Stimulated activated CD4-positive, alpha-beta T cell treated with anti-CD3 and anti-CD28 coated beads, Interleukin-4, amount 100 ng/mL, for 48 hours (primary cell): Measurements from ENCODE around the gene LRRC41.
"Not testable (repeated sequence)": the region's sequence is repeated elsewhere in the genome, so short reads cannot be mapped to it uniquely, and the experiment has no call there.

ENCODE experiments used
- DNase-seq, 2 donors: peaks; one replicate each; pipeline ENCODE4 v3.0.0-alpha.2; 2020; ENCODE audit warnings: low read depth in 2 of 2

Gene LRRC41

GRCh38 chr1:46285730-46286477, 17.5 kb downstream of the LRRC41 start:
- peak; percentile 11 to 20 for DNase-seq

GRCh38 chr1:46284597-46285564, 18.5 kb downstream of the LRRC41 start:
- DNase-seq: no peak

GRCh38 chr1:46284058-46284457, 19.4 kb downstream of the LRRC41 start:
- DNase-seq: no peak

- no peak for DNase-seq
Measured at GRCh38 chr1:46281021-46281420, 22.4 kb downstream of the LRRC41 start.

- no peak for DNase-seq
Measured at GRCh38 chr1:46280092-46280491, 23.3 kb downstream of the LRRC41 start.

GRCh38 chr1:46278807-46279206, 24.6 kb downstream of the LRRC41 start:
- no peak for DNase-seq

- no peak for DNase-seq
Measured at GRCh38 chr1:46277658-46278373, 25.6 kb downstream of the LRRC41 start.

- no peak for DNase-seq
Measured at GRCh38 chr1:46275030-46275337, 28.4 kb downstream of the LRRC41 start.

GRCh38 chr1:46274225-46275029, 29.0 kb downstream of the LRRC41 start:
- no peak for DNase-seq

- no peak for DNase-seq
Measured at GRCh38 chr1:46268578-46268977, 34.8 kb downstream of the LRRC41 start.

GRCh38 chr1:46263146-46263545, 40.3 kb downstream of the LRRC41 start:
- DNase-seq: no peak

GRCh38 chr1:46262508-46262907, 40.9 kb downstream of the LRRC41 start:
- DNase-seq: no peak

- no peak for DNase-seq
Measured at GRCh38 chr1:46256523-46256922, 46.9 kb downstream of the LRRC41 start.

- DNase-seq: no peak
Measured at GRCh38 chr1:46254668-46255067, 48.7 kb downstream of the LRRC41 start.

GRCh38 chr1:46248122-46248920, 55.1 kb downstream of the LRRC41 start:
- DNase-seq: peak; percentile 35 to 44

- peak; percentile 95 to 96 for DNase-seq
Measured at GRCh38 chr1:46247436-46248121, 55.8 kb downstream of the LRRC41 start, which contains the start of gene RAD54L. Gene RAD54L (plus strand): TSS chr1:46247763. CDS start chr1:46248406, 643 bp downstream.

- DNase-seq: peak; percentile 35 to 55
Measured at GRCh38 chr1:46246548-46247435, 56.6 kb downstream of the LRRC41 start.

GRCh38 chr1:46246136-46246535, 57.3 kb downstream of the LRRC41 start:
- DNase-seq: not testable (repeated sequence)
